Measurements from ENCODE around the gene STEAP1B. TPM values are rescaled to one million over a fixed set of nuclear protein-coding genes. Genes with fewer than 3 reads are reported as not detected.

STEAP1B gene
- total RNA-seq, 1 experiment from 2014 or later: 3.2 TPM

DNA sequence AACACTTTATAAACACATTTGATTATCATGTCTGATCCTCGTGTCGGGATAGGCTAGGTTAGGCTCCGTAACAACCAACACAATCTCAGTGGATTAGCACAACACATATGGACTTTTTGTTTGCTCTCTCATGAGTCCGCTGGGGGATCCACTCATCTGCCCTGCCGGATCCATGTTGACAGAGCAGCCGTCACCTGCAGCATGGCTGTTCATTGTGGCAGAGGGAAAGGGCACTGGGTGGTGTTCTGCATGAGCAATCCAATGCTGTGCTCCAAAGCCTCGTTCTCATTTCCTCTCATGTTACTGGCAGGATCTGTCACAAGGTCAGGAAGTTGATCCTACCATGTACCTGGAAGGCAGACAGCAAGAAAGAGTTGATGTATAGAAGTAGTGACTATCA is 80.5 kb downstream of the STEAP1B start:
- no peaks in the 10 kb centered on the region for H3K27me3 Mint-ChIP-seq (ENCODE audit: low read depth)
- Histone ChIP-seq H3K4me2 (ENCODE audit: insufficient read depth, insufficient read length, low read length) (no peak overlapping the region), H3K27me3 (ENCODE audit: insufficient read depth, low read length) (no peaks in the 10 kb centered on the region), H3K56ac (ENCODE audit: insufficient read length, low read depth, low read length) (no peak overlapping the region), H3K79me2 (ENCODE audit: insufficient read depth, low read length) (no peaks in the 10 kb centered on the region), H2BK5ac (ENCODE audit: insufficient read length, low read length) (no peak overlapping the region), H2BK12ac (ENCODE audit: insufficient read length, low read depth, low read length) (no peak overlapping the region), H3K9ac (ENCODE audit: extremely low read depth, insufficient read length, low read length) (no peak overlapping the region), H3K18ac (ENCODE audit: insufficient read length, low read depth, low read length) (no peak overlapping the region), H4K91ac (ENCODE audit: insufficient read length, low read depth, low read length) (no peak overlapping the region), H3T11ph (ENCODE audit: low read length) (no peak overlapping the region), H3K79me1 (ENCODE audit: insufficient read depth, low read depth, low read length, poor library complexity, severe bottlenecking) (no peaks in the 10 kb centered on the region), H4K8ac (replicated peaks; ENCODE audit: insufficient read length, low read depth, low read length) (no peak overlapping the region), H2BK15ac (ENCODE audit: low read depth, low read length) (no peak overlapping the region), H3K4ac (ENCODE audit: low read depth, low read length) (no peak overlapping the region), H2AK5ac (ENCODE audit: insufficient read length, low read length) (no peak overlapping the region), H3K14ac (ENCODE audit: insufficient read depth, low read length) (no peak overlapping the region), H3K23ac (ENCODE audit: insufficient read length, low read depth, low read length) (no peak overlapping the region), H2AFZ (ENCODE audit: low read length) (no peak overlapping the region), H3K23me2 (ENCODE audit: insufficient read length, low read depth, low read length, poor library complexity, severe bottlenecking) (no peaks in the 10 kb centered on the region), H2BK120ac (ENCODE audit: low read depth, low read length, poor library complexity, severe bottlenecking) (no peak overlapping the region), H4K20me1 (ENCODE audit: control insufficient read depth, insufficient read depth, insufficient read length) (no peaks in the 10 kb centered on the region), H3K9me3 (ENCODE audit: control insufficient read depth, low read depth, low read length) (no peaks in the 10 kb centered on the region), H3K27ac (ENCODE audit: insufficient read length, low read depth, low read length) (no peak overlapping the region), H3K4me1 (ENCODE audit: insufficient read depth, low read length) (no peaks in the 10 kb centered on the region), H4K5ac (ENCODE audit: insufficient read length, low read depth, low read length) (no peak overlapping the region), H2BK20ac (ENCODE audit: low read depth, low read length, poor library complexity, severe bottlenecking) (no peak overlapping the region)
- H3K4me3 Mint-ChIP-seq: no peak overlapping the region
- no peaks in the 10 kb centered on the region; a peak in 1 of 7 replicates for H3K36me3 Mint-ChIP-seq (ENCODE audit: insufficient read depth in 1 of 3, low read depth in 3 of 3)
- peaks cover 6% of the 10 kb centered on the region in 2 experiments for H3K4me1 Mint-ChIP-seq
- TF ChIP-seq, protein P1, sequence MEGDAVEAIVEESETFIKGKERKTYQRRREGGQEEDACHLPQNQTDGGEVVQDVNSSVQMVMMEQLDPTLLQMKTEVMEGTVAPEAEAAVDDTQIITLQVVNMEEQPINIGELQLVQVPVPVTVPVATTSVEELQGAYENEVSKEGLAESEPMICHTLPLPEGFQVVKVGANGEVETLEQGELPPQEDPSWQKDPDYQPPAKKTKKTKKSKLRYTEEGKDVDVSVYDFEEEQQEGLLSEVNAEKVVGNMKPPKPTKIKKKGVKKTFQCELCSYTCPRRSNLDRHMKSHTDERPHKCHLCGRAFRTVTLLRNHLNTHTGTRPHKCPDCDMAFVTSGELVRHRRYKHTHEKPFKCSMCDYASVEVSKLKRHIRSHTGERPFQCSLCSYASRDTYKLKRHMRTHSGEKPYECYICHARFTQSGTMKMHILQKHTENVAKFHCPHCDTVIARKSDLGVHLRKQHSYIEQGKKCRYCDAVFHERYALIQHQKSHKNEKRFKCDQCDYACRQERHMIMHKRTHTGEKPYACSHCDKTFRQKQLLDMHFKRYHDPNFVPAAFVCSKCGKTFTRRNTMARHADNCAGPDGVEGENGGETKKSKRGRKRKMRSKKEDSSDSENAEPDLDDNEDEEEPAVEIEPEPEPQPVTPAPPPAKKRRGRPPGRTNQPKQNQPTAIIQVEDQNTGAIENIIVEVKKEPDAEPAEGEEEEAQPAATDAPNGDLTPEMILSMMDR (conservative IDR thresholded peaks at IDR 0.05): no peak
- H3K9me3 Mint-ChIP-seq: no peaks in the 10 kb centered on the region
- no peak overlapping the region for H3K27ac Mint-ChIP-seq
- no CpG with 5 or more reads among the region's 7 CpGs for whole genome bisulfite sequencing (ENCODE audit: extremely low coverage, insufficient read length, low lambda C conversion rate)
- no peak for DNase-seq
